GM19468 (cell line): ENCODE data around the gene SUGCT.

ENCODE experiments used
- ATAC-seq: cut with Tn5 transposase; IDR thresholded peaks from one replicate; pipeline ENCODE4 v1.9.1; 2021; ENCODE audit warnings: mild to moderate bottlenecking, moderate library complexity, moderate number of reproducible peaks; ENCODE audit not compliant: unreplicated experiment; ENCODE audit errors: extremely low read depth

Gene SUGCT

GRCh38 chr7:40782836-40783235 is 648.0 kb downstream of the SUGCT start:
- no peak for ATAC-seq

GRCh38 chr7:40784176-40784575 is 649.4 kb downstream of the SUGCT start:
- no peak for ATAC-seq

- ATAC-seq: no peak
Measured at GRCh38 chr7:40786909-40787308, 652.1 kb downstream of the SUGCT start.

- no peak for ATAC-seq
Measured at GRCh38 chr7:40793132-40793531, 658.3 kb downstream of the SUGCT start.

- no peak for ATAC-seq
Measured at GRCh38 chr7:40795607-40796006, 660.8 kb downstream of the SUGCT start.

GRCh38 chr7:40796723-40797122 is 661.9 kb downstream of the SUGCT start:
- ATAC-seq: no peak

- no peak for ATAC-seq
Measured at GRCh38 chr7:40798613-40799012, 663.8 kb downstream of the SUGCT start.

GRCh38 chr7:40799493-40800403 is 664.9 kb downstream of the SUGCT start:
- ATAC-seq: no peak

GRCh38 chr7:40800771-40801170 is 666.0 kb downstream of the SUGCT start:
- ATAC-seq: no peak

- no peak for ATAC-seq
Measured at GRCh38 chr7:40802497-40802896, 667.7 kb downstream of the SUGCT start.

- ATAC-seq: no peak
Measured at GRCh38 chr7:40804477-40805215, 669.8 kb downstream of the SUGCT start.

GRCh38 chr7:40805361-40805760 is 670.6 kb downstream of the SUGCT start:
- no peak for ATAC-seq

GRCh38 chr7:40808378-40808942 is 673.7 kb downstream of the SUGCT start:
- no peak for ATAC-seq

- ATAC-seq: no peak
Measured at GRCh38 chr7:40810274-40810673, 675.5 kb downstream of the SUGCT start.

- ATAC-seq: no peak
Measured at GRCh38 chr7:40811666-40812065, 676.9 kb downstream of the SUGCT start.

GRCh38 chr7:40815022-40815421 is 680.2 kb downstream of the SUGCT start:
- ATAC-seq: no peak

- ATAC-seq: no peak
Measured at GRCh38 chr7:40815512-40815911, 680.7 kb downstream of the SUGCT start.

GRCh38 chr7:40822861-40823260 is 688.1 kb downstream of the SUGCT start:
- ATAC-seq: no peak

- ATAC-seq: no peak
Measured at GRCh38 chr7:40824461-40824860, 689.7 kb downstream of the SUGCT start.

GRCh38 chr7:40826411-40827221 is 691.8 kb downstream of the SUGCT start:
- ATAC-seq: no peak
